HepG2 (cell line): Measurements from ENCODE around the gene GATD1. TPM values are rescaled to one million over a fixed set of nuclear protein-coding genes. Genes with fewer than 3 reads are reported as not detected.

Experiments
- ATAC-seq: fragments of 200-7000 bp; cut with Tn5 transposase; 3 replicates; pipeline ENCODE4 v1.9.1; 2020; ENCODE audit warnings: mild to moderate bottlenecking, moderate library complexity
- BruUV-seq: library from RNA; stranded (reverse); fragments of 400-500 nt; replicated peaks from 2 replicates; lab custom pipeline; 2021; lab: Mats Ljungman, UMichigan
- CTCF ChIA-PET: fragments of 300-600 bp; formaldehyde crosslinking; extraction: SDS; loops from one replicate; lab custom pipeline; 2021; ENCODE audit warnings: low total read pairs, inconsistent platforms, low intra/inter-chr PET ratio; lab: Yijun Ruan, JAX
- POLR2A ChIA-PET: fragments of 350-600 bp; sonication (Branson Sonifier 250); formaldehyde crosslinking; loops from one replicate; lab custom pipeline; 2020; ENCODE audit warnings: antibody characterized with exemption, inconsistent platforms; lab: Yijun Ruan, JAX
- DNase-seq: peaks from one replicate; pipeline ENCODE4 v3.0.0-alpha.2; 2015; ENCODE audit warnings: low spot score
- FAIRE-seq: peaks from 3 replicates; lab custom pipeline; 2011; peaks lifted over from hg19 to GRCh38; lab: Jason Lieb, UNC
- H2AFZ ChIP-seq: one replicate; pipeline ENCODE4 v1.6.1; 2011; ENCODE audit warnings: low read length, inconsistent platforms
- H3K27ac ChIP-seq: fragments of 300-600 bp; 3 replicates; pipeline ENCODE4 v1.8.0; 2011; ENCODE audit warnings: mixed run types, mild to moderate bottlenecking, mixed read lengths, low read length, inconsistent platforms; ENCODE audit not compliant: insufficient read depth; ENCODE audit errors: extremely low read length
- H3K27me3 ChIP-seq, 2 experiments: fragments of 200-600 bp in 1 of 2; 2 replicates in 1 of 2; 3 replicates in 1 of 2; pipeline versions ENCODE4 v1.6.0 to v1.8.0; 2011; ENCODE audit warnings: low read length in 2 of 2, mild to moderate bottlenecking in 2 of 2, moderate library complexity in 2 of 2, inconsistent platforms in 1 of 2; ENCODE audit not compliant: insufficient read depth in 2 of 2, control insufficient read depth in 1 of 2
- H3K36me3 ChIP-seq, 2 experiments: fragments of 200-600 bp in 1 of 2; replicated peaks in 1 of 2; 2 replicates in 1 of 2; 3 replicates in 1 of 2; pipeline versions ENCODE4 v1.5.1 to v1.8.0; 2011; ENCODE audit warnings: low read length in 2 of 2, inconsistent platforms in 1 of 2; ENCODE audit not compliant: insufficient read depth in 2 of 2, control insufficient read depth in 1 of 2
- H3K4me1 ChIP-seq: 2 replicates; pipeline ENCODE4 v1.5.1; 2012; ENCODE audit warnings: low read length, inconsistent platforms; ENCODE audit not compliant: insufficient read depth
- H3K4me2 ChIP-seq: 2 replicates; pipeline ENCODE4 v1.6.0; 2011; ENCODE audit warnings: low read depth, low read length, inconsistent platforms
- H3K4me3 ChIP-seq, 3 experiments: fragments of 200-600 bp in 1 of 3; sonication (generic), shearing (Covaris generic) in 1 of 3; replicated peaks in 1 of 3; 2 replicates each; pipeline ENCODE4 v1.5.1; 2011 to 2016; ENCODE audit warnings: low read length in 3 of 3, inconsistent platforms in 2 of 3, low read depth in 2 of 3, mild to moderate bottlenecking in 2 of 3, control low read depth in 1 of 3, mixed read lengths in 1 of 3; ENCODE audit not compliant: insufficient read depth in 1 of 3
- H3K79me2 ChIP-seq: one replicate; pipeline ENCODE4 v1.6.1; 2011; ENCODE audit warnings: low read length, inconsistent platforms; ENCODE audit not compliant: insufficient read depth
- H3K9ac ChIP-seq: 2 replicates; pipeline ENCODE4 v1.6.0; 2011; ENCODE audit warnings: mild to moderate bottlenecking, low read depth, low read length, inconsistent platforms; ENCODE audit not compliant: insufficient read depth
- H3K9me3 ChIP-seq: 2 replicates; pipeline ENCODE4 v1.5.1; 2012; ENCODE audit warnings: mild to moderate bottlenecking, low read length
- H4K20me1 ChIP-seq: 2 replicates; pipeline ENCODE4 v1.6.0; 2011; ENCODE audit warnings: inconsistent platforms, mild to moderate bottlenecking, low read length, moderate library complexity; ENCODE audit not compliant: insufficient read depth
- ARID3A ChIP-seq: IDR thresholded peaks from 2 replicates; pipeline ENCODE4 v1.6.1; 2012; ENCODE audit warnings: low read depth, low read length, improper control_type of control experiment
- FOSL1 ChIP-seq: sonication (generic); formaldehyde crosslinking; IDR thresholded peaks from 2 replicates; pipeline ENCODE4 v1.9.0; 2021; ENCODE audit warnings: missing genetic modification reagents, borderline replicate concordance
- HIC2 ChIP-seq: sonication (generic); formaldehyde crosslinking; IDR thresholded peaks from 2 replicates; pipeline ENCODE4 v1.9.0; 2022; ENCODE audit warnings: low read depth, missing genetic modification reagents
- HNF4A ChIP-seq: sonication (generic); formaldehyde crosslinking; IDR thresholded peaks from 2 replicates; pipeline ENCODE4 v1.4.0; 2020; ENCODE audit warnings: missing genetic modification reagents
- HNRNPL ChIP-seq: fragments of 200-400 bp; formaldehyde crosslinking; IDR thresholded peaks from 2 replicates; pipeline ENCODE4 v1.6.1; 2017; ENCODE audit warnings: mild to moderate bottlenecking, low read depth, low read length
- POLR2A ChIP-seq, 2 experiments: IDR thresholded peaks; 2 replicates each; pipeline ENCODE4 v1.6.1; 2011; ENCODE audit warnings: low read depth in 2 of 2, low read length in 2 of 2, mild to moderate bottlenecking in 1 of 2, moderate library complexity in 1 of 2; ENCODE audit not compliant: insufficient read depth in 1 of 2
- RXRA ChIP-seq: sonication (generic); formaldehyde crosslinking; IDR thresholded peaks from 2 replicates; pipeline ENCODE4 v1.5.1; 2020; ENCODE audit warnings: missing genetic modification reagents
- YEATS2 ChIP-seq: sonication (generic); formaldehyde crosslinking; IDR thresholded peaks from 2 replicates; pipeline ENCODE4 v1.4.0; 2020; ENCODE audit warnings: missing genetic modification reagents, borderline replicate concordance
- ZNF33B ChIP-seq: sonication (generic); formaldehyde crosslinking; IDR thresholded peaks from 2 replicates; pipeline ENCODE4 v1.5.1; 2020; ENCODE audit warnings: mild to moderate bottlenecking, missing genetic modification reagents
- ZNF687 ChIP-seq: sonication (generic); formaldehyde crosslinking; IDR thresholded peaks from 2 replicates; pipeline ENCODE4 v1.5.1; 2020; ENCODE audit warnings: mild to moderate bottlenecking, missing genetic modification reagents, moderate library complexity
- ZNF792 ChIP-seq: IDR thresholded peaks from 2 replicates; pipeline ENCODE4 v1.6.1; 2016
- WGBS: methylation state at CpG from one replicate; pipeline ENCODE4 v1.1.6; 2017; ENCODE audit warnings: low lambda C conversion rate; 5-methylcytosine and 5-hydroxymethylcytosine counted together
- in situ Hi-C: cut with HindIII; loops from 2 replicates; pipeline ENCODE4 v1.10.0; 2017; ENCODE audit warnings: low pct_unique_long_range_greater_than_20kb; ENCODE audit not compliant: extremely low pct_ligation_motif_present
- intact Hi-C: fragments of 100-400 bp; cut with micrococcal nuclease; formaldehyde crosslinking; loops from one replicate; pipeline ENCODE4 v1.10.0; 2022; ENCODE audit not compliant: unreplicated experiment
- polyA plus RNA-seq, 8 experiments: library from polyadenylated mRNA; depleted of rRNA in 3 of 8; stranded (reverse) in 7 of 8; unstranded in 1 of 8; fragments of >200 nt; fragmentation: Illumina TruSeq in 4 of 8; extraction: Trizol in 4 of 8; gene quantifications; 2 replicates each; pipeline versions ENCODE4 v1.2.1 to v1.2.3, GENCODE V29; 2011 to 2016; ENCODE audit warnings: low read depth in 4 of 8, missing spikeins in 1 of 8, mixed read lengths in 1 of 8; ENCODE audit not compliant: insufficient read depth in 1 of 8
- total RNA-seq, 5 experiments: library from RNA; depleted of rRNA; stranded (reverse); fragments of >200 nt; fragmentation: Illumina TruSeq; extraction: Trizol; gene quantifications; 2 replicates each; pipeline ENCODE4 v1.2.3, GENCODE V29; 2016; ENCODE audit warnings: low read depth in 1 of 5

Gene GATD1
- total and polyA plus RNA-seq, 2 of the 13 experiments (the other 11 are each of a cell fraction or from before 2014, with no cell fraction given), result 31.3 to 60.5 TPM

- Histone ChIP-seq H3K36me3 (peaks cover 26 to 54% of the 10 kb centered on the region in 2 experiments), H2AFZ (no peak overlapping the region), H4K20me1 (peaks cover 12% of the 10 kb centered on the region; the same call in 1 of the 2 replicates), H3K4me1 (0 out of 2 replicates have a peak, but pooled peaks cover 10% of the 10 kb centered on the region), H3K4me3 (no peak overlapping the region), H3K4me2 (no peak overlapping the region), H3K27me3 (no peaks in the 10 kb centered on the region), H3K27ac (no peak overlapping the region), H3K9ac (no peak overlapping the region), H3K9me3 (no peaks in the 10 kb centered on the region), H3K79me2 (peaks cover 6% of the 10 kb centered on the region)
- DNase-seq (no peak), FAIRE-seq (no peak), ATAC-seq (peak; percentile 17)
- in situ Hi-C loops, result no loop called here
- BruUV-seq, result no TSS peak
- intact Hi-C loops, result no loop called here
- CTCF ChIA-PET, result interaction anchor here (1.9 kb wide), 1 partner anchor 59 kb away, joined by 7 read pairs; no protein-coding TSS in a partner anchor
- POLR2A ChIA-PET, result interaction anchor here (1.3 to 12.6 kb wide), 4 partner anchors 9 to 26 kb away, joined by 4 to 203 read pairs (median 17); partner anchors contain the start of genes DEAF1, EPS8L2 and TMEM80
- WGBS, result 93% methylated on average over 11 of the region's 33 CpGs
- peak; percentile 35; the same call in 1 of the 2 replicates for TF ChIP-seq ZNF687 (CRISPR knock-in tag)
- TF ChIP-seq YEATS2 (CRISPR knock-in tag), result no peak
- TF ChIP-seq HNF4A (CRISPR knock-in tag), result peak; percentile 28; the same call in 1 of the 2 replicates
- peak; percentile 92 for TF ChIP-seq HNRNPL
- no peak for TF ChIP-seq ZNF33B
- 0 out of 4 replicates have a peak, but pooled peaks of 1 of the 2 experiments have one; percentile 14 for TF ChIP-seq POLR2A (IDR thresholded peaks at IDR 0.05; ENCODE audit: insufficient read depth in 1 of 2, low read depth in 2 of 2, low read length in 2 of 2)
- TF ChIP-seq ZNF792 (CRISPR knock-in tag), result no peak
- no peak for TF ChIP-seq ARID3A
- TF ChIP-seq RXRA (CRISPR knock-in tag), result 0 out of 2 replicates have a peak, but pooled peaks have one; percentile 18
- peak; percentile 56; the same call in 1 of the 2 replicates for TF ChIP-seq HIC2 (CRISPR knock-in tag)
- TF ChIP-seq FOSL1, result no peak
- TF ChIP-seq, all 625 proteins: peak for 6
Observed at GRCh38 chr11:721741-722345, 55.4 kb downstream of the GATD1 start.
